Activated T-cell treated with anti-CD3 and anti-CD28 coated beads for 48 hours (primary cell): ENCODE results near the gene MAN2A2.

Experiments used
- DNase-seq: peaks from one replicate; pipeline ENCODE4 v3.0.0-alpha.2; 2020; ENCODE audit warnings: low read depth

MAN2A2 gene

DNA sequence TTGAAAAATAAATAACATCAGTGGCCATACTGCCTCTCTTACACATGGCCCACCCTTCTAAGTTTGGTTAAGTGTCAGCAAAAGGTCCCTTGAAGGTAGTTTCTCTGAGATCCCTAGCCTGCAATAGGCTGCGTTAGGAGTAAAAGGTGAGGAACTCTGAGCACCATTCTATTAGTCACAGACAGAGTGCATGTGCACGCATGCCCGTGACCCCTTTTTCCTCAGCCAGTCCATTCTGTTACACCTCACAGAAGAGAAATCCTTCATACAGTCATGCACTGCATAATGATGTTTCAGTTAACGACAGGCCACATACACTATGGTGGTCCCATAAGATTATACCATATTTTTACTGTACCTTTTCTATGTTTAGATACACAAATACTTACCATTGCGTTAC lies 64.1 kb downstream of the MAN2A2 start:
- DNase-seq = no peak

GRCh38 chr15:90968434-90968833 lies 65.3 kb downstream of the MAN2A2 start:
- DNase-seq = no peak

DNA sequence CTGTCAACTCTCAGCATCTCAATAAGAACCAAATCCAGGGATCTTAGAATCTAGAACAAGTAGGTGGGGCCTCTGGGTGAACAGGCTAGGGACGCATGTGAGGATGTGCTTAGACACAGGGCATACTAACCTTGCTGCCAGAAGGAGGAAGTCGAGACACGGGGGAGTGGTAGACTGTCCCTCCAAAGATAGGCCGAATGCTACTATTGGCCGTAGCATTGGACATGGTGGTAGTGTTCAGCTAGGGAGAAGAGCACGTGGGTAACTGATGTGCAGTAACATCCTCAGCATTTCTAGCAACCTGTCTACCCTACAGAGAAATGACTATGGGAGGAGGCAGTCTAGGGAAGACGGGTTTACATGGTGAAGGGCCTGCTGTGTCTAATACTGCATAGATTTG lies 67.2 kb downstream of the MAN2A2 start:
- DNase-seq = no peak

DNA sequence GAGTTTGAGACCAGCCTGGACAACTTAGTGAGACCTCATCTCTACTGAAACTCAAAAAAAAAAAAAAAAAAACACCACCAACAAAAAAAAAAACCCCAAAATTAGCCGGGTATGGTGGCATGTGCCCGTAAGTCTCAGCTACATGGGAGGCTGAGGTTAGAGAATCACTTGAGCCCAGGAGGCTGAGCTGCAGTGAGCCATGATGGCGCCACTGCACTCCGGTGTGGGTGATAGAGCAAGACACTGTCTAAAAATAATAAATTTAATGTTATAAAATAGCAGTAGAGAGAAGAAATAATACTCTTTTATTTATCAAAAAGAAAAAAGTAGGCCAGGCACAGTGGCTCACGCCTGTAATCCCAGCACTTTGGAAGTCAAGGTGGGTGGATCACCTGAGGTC lies 69.0 kb downstream of the MAN2A2 start:
- DNase-seq = no peak
